Measurements from ENCODE around the gene SLC25A17.

- TF ChIP-seq, protein P1, sequence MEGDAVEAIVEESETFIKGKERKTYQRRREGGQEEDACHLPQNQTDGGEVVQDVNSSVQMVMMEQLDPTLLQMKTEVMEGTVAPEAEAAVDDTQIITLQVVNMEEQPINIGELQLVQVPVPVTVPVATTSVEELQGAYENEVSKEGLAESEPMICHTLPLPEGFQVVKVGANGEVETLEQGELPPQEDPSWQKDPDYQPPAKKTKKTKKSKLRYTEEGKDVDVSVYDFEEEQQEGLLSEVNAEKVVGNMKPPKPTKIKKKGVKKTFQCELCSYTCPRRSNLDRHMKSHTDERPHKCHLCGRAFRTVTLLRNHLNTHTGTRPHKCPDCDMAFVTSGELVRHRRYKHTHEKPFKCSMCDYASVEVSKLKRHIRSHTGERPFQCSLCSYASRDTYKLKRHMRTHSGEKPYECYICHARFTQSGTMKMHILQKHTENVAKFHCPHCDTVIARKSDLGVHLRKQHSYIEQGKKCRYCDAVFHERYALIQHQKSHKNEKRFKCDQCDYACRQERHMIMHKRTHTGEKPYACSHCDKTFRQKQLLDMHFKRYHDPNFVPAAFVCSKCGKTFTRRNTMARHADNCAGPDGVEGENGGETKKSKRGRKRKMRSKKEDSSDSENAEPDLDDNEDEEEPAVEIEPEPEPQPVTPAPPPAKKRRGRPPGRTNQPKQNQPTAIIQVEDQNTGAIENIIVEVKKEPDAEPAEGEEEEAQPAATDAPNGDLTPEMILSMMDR (optimal IDR thresholded peaks at IDR 0.05 in 1 of 3, IDR thresholded peaks at IDR 0.05 in 1 of 3, conservative IDR thresholded peaks at IDR 0.05 in 1 of 3; ENCODE audit: extremely low read depth in 1 of 3, insufficient read depth in 2 of 3, low read length in 3 of 3) = no peak
- no peak for TF ChIP-seq EZH2 (IDR thresholded peaks at IDR 0.05; ENCODE audit: low read length)
These were observed 34.8 kb upstream of the SLC25A17 start for GRCh38 chr22:40853961-40854360.
